HG03060 (cell line): ENCODE results near the gene HAAO.
"Not testable (repeated sequence)": the region's sequence is repeated elsewhere in the genome, so short reads cannot be mapped to it uniquely, and the experiment has no call there.

Source experiments
- ATAC-seq: cut with Tn5 transposase; IDR thresholded peaks from one replicate; pipeline ENCODE4 v1.9.1; 2021; ENCODE audit warnings: low read depth, moderate number of reproducible peaks; ENCODE audit not compliant: unreplicated experiment

HAAO gene

GRCh38 chr2:42792583-42793333 lies at the start of gene HAAO:
Gene HAAO, minus strand, starts transcription at chr2:42792583. Its CDS starts 47 bp downstream, at chr2:42792536.
- ATAC-seq, result no peak

DNA sequence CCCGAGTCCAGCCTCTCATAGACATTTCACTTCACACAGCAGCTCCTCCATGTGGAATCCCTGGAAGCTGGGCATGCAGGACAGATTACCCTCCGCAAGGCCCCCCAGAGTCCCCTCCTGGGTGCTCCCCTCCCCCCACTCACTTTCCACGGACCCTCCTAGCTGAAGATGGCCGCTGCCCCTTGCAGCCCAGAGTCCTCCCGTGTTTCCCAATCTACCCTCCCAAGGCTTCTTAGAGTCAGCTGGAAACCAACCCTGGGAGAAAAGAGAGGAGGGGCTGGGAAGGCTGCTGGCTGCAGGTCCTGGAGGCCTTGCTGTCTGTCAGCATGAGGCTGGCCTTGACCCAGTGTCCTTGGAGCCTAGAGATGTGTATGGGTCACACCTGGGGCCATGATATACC lies 49.0 kb upstream of the HAAO start:
- no peak for ATAC-seq

- no peak for ATAC-seq
Measured at GRCh38 chr2:42840760-42841159, 48.4 kb upstream of the HAAO start.

DNA sequence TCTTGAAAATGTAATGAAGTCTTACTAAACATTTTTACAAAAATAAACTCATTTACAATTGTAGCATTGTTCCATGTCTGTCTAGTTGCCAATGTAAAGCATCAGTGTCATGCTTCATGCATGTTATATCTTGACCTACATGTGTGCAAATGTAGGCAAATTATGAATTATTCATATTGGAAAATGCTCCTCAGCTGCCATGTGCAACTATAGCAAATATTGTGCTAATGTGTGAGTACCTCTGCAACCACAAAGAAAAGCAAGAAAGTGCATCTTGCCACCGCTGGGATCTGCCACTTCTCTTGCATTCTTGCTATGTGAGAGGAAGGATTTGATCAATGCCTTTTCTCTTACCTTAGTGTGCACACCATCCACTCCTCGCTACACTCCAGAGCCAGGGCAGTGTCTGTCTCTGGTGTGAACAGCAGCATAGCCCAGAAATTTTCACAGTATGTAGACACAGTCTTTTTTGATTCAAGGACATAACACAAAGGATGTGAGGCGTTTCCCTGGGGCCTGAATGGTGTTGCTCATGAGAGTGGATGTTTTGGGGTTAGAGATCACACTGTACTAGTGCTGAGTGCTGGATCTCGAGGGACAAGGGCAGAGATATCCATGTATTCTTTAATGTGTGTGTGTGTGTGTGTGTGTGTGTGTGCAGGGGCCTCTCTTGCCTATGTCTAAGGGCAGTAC lies 47.6 kb upstream of the HAAO start:
- ATAC-seq, result no peak

DNA sequence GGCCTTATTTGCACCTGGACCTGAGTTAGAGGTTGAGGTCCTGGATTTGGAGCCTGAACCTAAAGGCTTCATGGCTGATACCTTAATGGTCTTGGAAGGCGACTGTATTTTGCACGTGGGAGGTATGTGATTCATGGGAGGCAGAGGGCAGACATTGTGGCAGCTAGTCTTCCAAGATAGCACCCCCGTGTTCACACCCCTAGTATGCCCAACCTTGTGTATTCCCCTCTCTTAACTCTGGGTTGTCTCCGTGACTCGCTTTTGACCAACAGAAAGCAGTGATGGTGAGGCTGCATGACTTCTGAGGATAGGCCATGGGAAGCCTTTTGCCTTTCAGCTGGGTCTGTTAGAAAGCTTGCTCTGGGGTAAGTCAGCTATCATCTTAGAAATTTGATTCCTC lies 45.8 kb upstream of the HAAO start:
- no peak for ATAC-seq

- ATAC-seq, result no peak
Measured at GRCh38 chr2:42835577-42836371, 43.4 kb upstream of the HAAO start.

DNA sequence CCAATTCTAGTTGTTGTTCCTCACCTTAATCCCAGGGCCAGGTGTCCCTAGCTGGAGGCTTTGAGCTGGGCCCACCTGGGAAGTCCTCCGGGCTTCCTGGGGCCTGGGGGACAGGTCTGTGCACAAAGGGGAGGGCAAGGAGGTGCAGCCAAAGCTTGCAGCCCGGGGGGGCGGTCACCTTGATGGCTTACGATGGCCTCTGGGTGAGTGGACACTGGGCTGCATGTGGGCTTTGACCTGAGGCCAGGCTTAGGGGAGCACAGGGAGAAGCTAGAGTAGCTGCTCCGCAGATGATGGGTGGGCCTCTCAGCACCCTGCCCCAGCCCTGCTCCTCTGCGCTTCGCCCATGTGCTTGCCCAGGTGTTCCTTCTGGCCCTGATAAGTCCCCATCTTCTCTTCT lies 41.8 kb upstream of the HAAO start:
- no peak for ATAC-seq

DNA sequence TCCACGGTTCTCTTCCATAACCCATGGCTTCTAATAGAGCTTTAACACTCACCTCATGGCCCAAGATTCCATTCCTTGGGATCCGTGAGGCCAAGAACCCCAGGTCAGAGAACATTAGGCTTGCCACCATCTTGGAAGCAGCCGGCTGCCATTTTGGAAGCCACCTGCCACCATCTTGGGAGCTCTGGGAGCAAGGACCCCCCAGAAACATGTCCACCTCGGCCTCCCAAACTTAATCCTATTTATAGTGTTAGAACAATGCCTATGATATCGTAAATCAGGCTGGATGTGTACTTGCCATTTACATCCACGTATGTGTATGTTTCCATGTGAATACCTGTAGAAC lies 39.9 kb upstream of the HAAO start:
- ATAC-seq, result no peak

- not testable (repeated sequence) for ATAC-seq
Measured at GRCh38 chr2:42831575-42832288, 39.3 kb upstream of the HAAO start.

DNA sequence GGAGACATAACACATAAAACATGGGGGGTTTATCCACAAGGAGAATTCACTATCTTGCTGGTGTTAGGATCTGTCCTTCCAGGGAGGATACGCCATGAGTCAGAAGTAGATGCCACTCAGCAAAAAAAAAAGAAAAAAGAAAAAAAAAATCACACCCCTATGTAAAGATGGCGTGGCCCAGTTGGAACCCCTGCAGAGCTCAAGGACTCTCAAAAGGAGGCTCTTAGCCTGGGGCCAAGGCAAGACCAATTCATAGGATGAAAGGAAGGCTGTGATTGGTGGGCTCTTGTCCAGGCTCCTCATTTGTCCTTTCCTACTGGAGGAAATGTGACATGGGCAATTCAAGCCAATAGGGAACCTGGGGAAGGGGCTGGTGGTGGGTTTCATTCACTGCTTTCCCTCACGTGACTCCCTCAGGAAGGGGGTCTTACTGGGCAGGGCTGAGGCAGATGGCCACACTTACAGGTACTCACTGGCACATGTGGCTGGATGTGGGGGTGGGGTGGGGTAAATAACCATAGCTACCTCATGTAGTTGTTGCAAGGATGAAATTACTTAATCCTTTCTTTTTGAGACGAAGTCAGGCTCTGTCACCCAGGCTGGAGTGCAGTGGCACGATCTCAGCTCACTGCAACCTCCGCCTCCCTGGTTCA lies 38.7 kb upstream of the HAAO start:
- ATAC-seq, result no peak

GRCh38 chr2:42829671-42830440 lies 37.5 kb upstream of the HAAO start:
- no peak for ATAC-seq

DNA sequence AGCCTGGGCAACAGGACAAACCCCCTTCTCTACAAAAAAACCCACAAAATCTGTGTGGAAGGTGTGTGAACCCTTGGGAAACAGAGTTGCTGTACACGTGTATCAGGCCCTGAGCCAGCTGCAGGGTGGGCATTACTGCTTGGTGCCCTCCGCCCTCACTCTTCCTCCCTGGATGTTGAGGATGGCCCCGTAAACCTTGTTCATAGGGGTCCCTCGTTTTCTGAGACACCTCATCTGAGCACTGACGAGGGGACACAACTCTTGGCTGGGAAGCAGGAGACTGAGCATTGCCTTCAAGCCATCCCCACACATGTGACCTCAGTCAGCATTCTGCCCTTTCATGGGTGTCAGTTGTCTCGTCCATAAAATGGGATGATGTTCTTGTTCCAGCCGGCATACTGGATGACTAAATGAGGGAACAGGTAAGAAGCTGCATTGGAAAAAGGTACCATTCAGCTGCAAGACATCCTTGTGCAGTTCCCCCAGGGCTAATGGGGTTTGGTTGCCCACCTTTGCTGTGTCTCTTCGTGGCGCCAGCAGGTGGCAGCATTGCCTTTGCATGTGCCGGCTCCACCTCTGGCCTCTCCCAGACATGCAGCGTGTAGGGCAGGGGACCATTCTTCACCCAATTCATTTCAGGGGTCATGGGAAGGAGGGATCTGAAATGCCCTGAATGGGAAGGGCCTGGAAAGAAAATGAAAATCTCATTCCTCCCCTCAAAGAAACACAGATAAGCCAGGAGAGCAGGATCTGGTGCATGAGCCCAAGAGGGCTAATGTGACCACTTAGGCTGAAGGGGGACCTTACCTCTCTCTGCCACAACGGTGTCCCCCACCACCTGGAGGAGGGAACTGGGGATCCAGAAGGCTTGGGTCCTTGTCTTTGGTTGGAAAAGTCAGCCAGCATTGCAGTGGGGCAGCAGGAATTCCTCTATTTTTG lies 36.4 kb upstream of the HAAO start:
- ATAC-seq, result no peak

DNA sequence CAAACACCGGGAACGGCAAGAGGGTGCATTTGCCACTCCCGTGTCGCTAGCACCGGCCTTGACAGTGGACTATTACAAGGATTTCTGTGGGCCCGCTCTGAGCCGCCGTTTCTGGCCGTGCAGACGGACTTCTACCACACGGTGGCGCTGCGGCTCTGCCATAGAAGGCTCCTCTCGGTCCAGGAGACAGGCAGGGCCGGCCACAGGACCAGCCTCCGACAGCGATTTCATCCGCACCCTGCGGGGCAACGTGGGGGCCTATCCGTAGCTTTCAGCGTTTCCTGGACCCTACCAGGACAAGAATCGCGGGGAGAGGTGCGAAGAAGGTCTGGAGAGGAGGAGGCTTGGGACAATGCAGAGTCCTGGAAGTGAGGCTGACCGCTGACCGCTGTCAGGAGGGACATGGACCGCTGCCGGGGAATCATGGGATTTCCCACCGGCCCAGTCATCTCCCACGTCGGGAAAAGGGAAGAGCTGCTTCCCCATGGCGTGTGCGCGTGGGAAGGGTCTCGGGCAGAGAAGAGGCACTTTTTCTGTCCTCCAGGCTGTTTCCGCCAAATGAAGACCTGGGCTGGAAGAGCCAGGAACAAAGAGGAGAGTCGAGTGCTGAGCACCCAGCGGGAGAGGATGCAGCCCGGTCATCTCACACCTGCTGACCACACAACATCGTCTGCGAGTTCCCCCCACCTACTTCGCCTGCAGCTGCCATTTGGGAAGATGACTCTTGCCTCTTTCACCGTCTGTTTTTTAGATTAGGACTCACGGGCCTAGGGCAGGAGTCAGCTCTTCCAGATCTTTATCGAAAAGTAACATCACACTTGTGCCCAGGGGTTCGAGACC lies 35.5 kb upstream of the HAAO start:
- ATAC-seq, result no peak

DNA sequence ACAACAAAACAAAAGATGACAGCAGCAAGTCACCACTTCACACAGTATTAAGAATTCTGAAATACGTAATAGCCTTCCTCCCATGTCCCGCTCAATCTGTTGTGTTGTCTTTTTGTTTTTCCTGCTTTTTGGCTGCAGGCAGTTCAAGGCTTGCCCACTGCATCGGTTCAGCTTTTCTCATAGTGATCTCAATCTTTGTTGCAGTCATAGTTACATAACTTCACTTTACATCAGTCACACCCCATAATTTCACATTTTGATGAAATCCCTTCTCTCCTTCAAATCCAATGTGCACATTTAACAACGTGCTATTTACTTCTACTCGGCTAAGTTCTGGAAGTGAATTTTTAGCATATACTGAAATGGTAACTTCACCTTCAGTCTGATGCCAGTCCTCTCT lies 33.8 kb upstream of the HAAO start:
- ATAC-seq, result no peak

- ATAC-seq, result no peak
Measured at GRCh38 chr2:42824454-42824807, 32.0 kb upstream of the HAAO start.

GRCh38 chr2:42823744-42824453 lies 31.5 kb upstream of the HAAO start:
- ATAC-seq, result no peak

DNA sequence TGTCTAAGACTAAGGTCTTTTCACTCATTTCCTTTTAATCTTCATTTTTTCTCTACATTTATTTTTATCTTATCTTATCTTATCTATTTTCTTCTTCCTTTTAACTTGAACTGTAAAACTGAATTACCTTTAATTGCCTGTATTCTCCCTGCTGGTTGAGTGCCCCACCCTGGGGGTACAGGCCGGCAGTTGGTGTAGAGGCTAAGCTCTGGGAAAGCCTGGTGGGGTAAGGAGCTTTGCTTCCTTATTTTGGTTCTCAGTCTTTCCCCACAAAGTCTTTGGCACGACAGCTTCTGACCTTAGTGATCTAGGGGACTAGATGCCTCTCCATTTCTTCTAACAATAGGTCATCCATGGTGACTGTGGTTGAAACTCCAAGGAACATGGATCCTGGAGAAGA lies 26.8 kb upstream of the HAAO start:
- no peak for ATAC-seq
